Activated CD4-positive, alpha-beta T cell treated with anti-CD3 and anti-CD28 coated beads, Interleukin-2, amount 50 U/mL, for 24 hours (primary cell): ENCODE data around the gene DMXL2.
"Not testable (repeated sequence)": the region's sequence is repeated elsewhere in the genome, so short reads cannot be mapped to it uniquely, and the experiment has no call there.

Source experiments
- DNase-seq, 2 donors: peaks; one replicate each; pipeline ENCODE4 v3.0.0-alpha.2; 2020; ENCODE audit warnings: low read depth in 1 of 2, low spot score in 1 of 2

Gene DMXL2

DNA sequence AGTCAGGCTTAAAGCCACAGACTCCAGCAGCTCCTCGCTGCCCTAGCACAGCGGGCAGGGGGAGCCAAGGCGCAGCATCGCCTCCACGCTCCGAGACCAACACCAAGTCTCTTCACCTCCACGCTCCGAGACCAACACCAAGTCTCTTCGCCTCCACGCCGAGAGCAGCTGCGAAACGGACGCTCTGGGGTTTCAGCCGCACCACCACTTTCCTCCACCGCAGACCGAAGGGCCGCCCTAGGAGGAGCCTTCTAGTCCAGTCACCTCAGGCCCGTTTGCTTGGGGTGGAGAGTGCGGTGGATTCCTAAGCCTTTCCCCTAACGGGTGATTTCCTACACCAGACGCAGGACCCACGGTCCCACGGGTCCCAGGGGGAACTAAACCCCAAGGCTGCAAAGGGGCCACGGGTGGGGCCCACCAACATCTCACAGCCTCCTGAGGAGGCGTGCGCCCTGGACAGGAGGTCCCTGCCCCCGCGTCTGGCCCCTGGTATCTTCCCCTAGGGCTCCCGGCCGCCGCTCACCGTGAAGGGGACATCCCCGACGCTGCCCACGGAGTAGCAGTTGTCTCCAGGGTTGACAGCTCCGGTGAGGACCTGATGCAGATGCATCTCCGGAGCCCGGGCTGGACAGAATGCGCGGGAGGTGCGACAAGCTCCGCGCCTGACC, 501 bp downstream of the DMXL2 start:
- peak in 1 of 2 donors; percentile 2 for DNase-seq

- DNase-seq = no peak
These were observed 1.3 kb downstream of the DMXL2 start for GRCh38 chr15:51621155-51621765.

GRCh38 chr15:51620641-51621040, 1.9 kb downstream of the DMXL2 start:
- no peak for DNase-seq

DNA sequence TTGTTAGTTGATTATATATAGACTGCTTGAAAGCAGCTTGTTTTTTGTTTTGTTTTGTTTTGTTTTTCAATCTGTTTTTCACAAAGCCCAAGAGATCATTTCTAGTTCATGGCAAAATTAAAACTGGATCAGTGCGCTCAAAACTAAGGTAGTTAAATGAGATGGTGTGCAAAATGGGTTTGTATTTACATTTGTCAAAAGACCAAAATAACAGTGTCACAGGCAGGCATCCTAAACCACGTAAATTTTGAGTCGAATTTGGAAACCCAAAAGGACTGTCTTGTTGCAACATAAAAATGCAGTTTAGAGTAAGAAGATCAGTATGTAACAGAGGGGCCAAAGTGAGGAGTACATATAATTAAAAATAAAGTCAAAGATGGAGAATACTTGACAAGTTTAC, 2.4 kb downstream of the DMXL2 start:
- no peak for DNase-seq

GRCh38 chr15:51619331-51620035, 3.1 kb downstream of the DMXL2 start:
- no peak for DNase-seq

DNA sequence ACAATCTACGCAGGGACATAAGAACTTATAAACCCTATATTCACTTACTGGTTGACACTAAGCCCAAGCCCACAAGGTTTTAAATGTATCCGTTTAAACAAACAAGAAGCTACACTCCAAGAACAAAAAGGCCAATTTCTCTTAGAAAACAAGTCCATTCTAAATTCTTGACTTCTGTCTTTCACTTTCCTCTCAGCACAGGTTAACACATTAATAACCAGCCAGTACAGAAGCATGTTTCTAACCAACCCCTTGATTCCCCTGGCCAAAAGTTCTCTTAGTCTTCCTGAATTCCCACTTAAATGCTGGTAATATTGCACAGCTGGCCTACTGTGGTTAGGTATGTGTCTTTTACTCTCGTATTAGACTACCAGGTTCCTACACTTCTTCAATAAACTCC, 4.7 kb downstream of the DMXL2 start:
- DNase-seq = no peak

DNA sequence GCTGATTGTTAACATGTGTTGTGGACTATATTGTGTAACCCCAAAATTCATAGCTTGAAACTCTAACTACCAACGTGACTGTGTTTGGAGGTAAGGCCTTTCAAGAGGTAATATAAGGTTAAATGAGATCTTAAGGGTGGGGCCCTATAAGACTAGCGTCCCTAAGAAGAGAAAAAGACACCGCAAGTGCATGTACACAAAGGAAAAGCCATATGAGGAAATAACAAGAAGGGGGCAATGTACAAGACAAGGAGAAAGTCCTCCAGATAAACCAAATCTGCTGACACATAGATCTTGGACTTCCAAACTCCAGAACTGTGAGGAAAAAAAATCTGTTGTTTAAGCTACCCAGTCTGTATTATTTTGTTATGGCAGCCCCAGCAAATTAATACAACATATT, 8.6 kb downstream of the DMXL2 start:
- no peak for DNase-seq

- DNase-seq = not testable (repeated sequence)
These were observed 9.9 kb downstream of the DMXL2 start for GRCh38 chr15:51612669-51613068.

GRCh38 chr15:51603462-51603948, 19.1 kb downstream of the DMXL2 start:
- DNase-seq = not testable (repeated sequence)

- DNase-seq = no peak
These were observed 19.6 kb downstream of the DMXL2 start for GRCh38 chr15:51603002-51603401.

GRCh38 chr15:51602484-51602883, 20.1 kb downstream of the DMXL2 start:
- DNase-seq = no peak

DNA sequence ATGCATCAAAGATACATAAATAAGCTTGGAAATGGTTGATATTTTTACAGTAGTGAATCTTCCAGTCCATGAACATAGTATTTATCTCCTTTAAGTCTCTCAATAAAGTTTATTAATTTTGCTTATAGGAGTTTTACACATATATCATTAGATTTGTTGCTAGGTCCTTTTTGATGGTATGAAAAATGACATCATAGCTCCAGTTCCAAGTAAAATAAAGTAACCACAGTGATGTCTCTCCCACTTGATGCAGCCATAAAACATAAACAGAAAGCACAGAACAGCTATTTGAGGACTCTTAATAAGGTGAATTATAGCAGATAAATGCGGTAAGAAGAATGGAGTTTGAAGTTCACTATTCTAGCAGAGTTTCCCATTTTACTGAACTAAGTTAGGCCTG, 20.8 kb downstream of the DMXL2 start:
- DNase-seq = no peak

DNA sequence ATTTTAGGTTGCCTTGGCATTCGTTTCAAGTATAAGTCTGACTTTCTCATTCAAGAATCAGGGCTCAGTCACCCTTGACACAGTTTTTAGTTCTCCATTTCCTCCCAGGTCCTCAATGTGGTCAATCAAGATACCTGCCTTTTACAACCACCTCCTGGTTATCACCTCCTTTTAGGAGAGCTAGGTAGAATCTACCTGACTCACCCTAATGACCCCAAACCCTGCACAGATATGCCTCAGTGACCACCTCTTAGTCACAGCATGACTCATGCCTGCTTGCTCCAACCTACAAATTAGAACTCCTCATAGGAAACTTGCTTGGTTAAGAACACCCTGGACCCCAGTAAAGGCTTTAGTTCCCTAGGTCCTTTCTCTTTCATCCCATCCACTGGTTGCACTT, 22.5 kb downstream of the DMXL2 start:
- DNase-seq = no peak

GRCh38 chr15:51589881-51590568, 32.5 kb downstream of the DMXL2 start:
- DNase-seq = no peak

- DNase-seq = no peak
These were observed 33.6 kb downstream of the DMXL2 start for GRCh38 chr15:51588966-51589365.

DNA sequence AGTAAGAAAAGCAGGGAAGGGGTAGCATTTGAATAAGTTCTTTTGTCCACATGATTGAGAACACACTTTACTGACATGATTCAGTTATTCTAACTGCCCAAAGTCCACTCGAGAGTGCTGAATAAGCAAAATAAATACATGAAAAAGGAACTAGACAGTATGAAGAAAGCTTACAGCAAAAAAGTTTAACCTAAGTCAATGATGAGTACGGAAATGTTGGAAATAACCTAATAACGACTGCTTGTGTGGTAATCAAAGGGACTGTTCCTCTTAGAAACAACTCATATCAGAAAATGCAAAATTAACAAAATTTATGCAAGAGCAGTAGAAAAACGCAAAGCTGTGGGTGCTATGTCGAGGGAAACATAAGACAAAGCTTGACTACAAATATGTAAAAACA, 36.6 kb downstream of the DMXL2 start:
- DNase-seq = no peak

GRCh38 chr15:51580982-51581381, 41.6 kb downstream of the DMXL2 start:
- no peak for DNase-seq

DNA sequence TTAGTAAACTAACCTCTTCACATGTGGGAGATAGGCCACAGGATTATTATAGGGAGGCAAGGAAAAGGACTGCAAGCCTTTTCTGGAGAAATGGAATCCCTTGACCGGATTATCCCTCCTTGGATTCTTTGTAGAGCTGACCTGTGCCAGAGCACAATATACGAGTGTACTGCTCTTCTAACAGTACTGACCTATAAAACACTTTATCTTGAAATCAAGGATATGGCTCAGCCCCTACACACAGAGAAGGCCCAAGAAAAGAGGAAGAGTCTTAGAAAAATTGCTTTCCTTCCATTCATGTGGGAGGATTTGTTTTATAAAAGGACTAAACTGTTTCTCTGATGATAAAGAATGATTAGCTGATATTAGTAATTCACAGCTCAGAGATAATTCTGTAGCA, 42.2 kb downstream of the DMXL2 start:
- DNase-seq = no peak

DNA sequence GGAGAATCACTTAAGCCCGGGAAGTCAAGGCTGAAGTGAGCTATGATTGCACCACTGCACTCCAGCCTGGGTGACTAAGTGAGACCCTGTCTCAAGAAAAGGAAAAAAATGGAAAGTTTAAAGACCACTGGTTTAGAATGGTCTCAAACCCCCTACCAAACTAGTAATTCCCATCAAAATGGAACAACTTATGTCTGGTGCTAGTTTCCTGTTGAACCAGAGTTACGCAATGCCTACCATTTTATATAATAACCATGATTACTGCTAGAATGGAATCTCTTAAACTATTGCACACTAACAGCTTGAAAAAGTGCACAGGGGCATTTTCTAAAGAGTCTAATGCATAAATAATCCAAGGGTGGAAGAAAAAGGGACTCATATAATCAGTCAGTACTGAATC, 43.6 kb downstream of the DMXL2 start:
- DNase-seq = no peak

- no peak for DNase-seq
These were observed 44.8 kb downstream of the DMXL2 start for GRCh38 chr15:51577636-51578304.

DNA sequence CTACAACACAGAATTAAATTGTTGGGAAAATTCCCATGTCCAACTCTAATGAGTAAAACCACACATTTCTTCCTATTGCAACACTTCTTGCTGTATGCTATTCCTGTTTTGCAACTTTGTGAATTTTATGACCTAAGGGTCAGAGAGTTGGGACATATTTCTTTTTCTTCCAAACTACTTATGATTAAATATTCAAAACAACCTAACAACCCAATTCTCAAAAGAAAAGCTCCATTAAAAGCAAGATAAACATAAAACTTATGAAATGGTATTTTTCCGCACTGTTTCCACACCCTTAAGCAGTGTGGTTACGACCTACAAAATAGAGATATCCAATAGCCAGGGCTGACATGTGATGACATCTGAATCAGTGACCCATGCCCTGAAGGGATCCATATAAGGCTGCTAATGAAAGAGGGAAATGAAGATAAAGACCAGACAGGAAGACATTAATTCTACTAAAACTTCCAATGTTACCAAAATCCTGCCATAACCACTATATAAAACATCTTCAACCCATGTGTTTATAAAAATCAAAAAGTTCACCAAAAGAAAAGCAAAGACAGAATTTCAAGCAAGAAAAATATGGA, 45.6 kb downstream of the DMXL2 start:
- no peak for DNase-seq
